GM18517 (cell line): ENCODE measurements around the gene CLSTN2.

Source experiments
- ATAC-seq: cut with Tn5 transposase; IDR thresholded peaks from one replicate; pipeline ENCODE4 v1.9.1; 2021; ENCODE audit warnings: mild to moderate bottlenecking, moderate library complexity; ENCODE audit not compliant: unreplicated experiment

Gene CLSTN2

GRCh38 chr3:139940622-139941021 lies 5.6 kb downstream of the CLSTN2 start:
- no peak for ATAC-seq

DNA sequence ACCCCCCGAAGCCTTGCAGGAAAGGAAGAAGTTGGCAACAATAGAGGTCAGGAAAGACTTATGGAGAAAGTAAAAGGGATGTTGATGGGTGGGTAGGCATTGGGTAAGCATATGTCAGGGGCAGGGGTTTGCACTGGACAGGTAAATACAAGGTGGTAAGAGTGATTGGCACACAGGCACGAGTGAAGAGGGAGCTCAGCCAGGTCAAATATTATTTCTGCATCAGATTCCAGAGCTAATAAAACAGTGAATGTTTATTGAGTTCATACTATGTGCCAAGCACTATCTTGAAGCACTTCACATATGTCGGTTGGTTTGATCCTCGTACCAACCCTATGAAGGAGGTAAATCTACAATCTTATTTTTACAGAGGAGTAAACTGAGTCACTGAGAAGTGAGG lies 6.6 kb downstream of the CLSTN2 start:
- ATAC-seq = no peak

GRCh38 chr3:139944256-139944910 lies 9.4 kb downstream of the CLSTN2 start:
- no peak for ATAC-seq

DNA sequence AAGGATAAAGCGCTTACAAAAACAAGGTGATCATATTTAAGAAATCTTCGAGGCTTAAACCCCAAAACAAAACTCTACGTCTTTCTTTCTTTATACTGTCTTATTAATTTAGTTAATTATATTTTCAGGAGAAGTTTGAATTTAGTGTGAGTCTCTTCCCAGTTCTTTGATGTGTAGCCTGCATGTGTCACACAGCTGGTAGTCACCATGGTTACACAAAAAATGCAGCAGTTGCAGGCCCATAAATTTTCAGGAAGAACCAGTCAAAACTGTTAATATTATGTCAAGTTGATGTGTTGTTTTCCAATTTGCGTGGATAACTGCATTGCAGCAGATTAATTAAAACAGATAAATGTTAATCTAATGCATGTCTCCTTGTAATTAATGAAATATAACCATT lies 10.4 kb downstream of the CLSTN2 start:
- ATAC-seq = no peak

DNA sequence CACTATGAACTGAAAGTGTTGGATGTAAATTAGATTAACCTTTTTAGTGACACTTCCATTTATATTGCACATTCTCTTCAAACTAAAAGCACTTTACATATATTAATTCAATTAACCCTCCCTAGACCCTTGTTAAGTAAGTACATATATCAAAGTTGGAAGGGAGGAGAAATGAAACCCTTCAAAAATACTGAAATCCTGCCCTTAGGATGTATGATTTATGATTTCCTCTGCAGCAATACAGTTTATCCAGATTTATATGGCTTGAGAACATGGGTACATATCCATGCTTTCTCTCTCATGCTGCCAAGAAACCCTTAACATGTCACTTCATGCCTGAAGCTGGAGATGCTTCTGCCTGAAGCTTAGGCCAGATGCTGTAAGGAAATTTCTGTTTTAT lies 11.0 kb downstream of the CLSTN2 start:
- no peak for ATAC-seq

DNA sequence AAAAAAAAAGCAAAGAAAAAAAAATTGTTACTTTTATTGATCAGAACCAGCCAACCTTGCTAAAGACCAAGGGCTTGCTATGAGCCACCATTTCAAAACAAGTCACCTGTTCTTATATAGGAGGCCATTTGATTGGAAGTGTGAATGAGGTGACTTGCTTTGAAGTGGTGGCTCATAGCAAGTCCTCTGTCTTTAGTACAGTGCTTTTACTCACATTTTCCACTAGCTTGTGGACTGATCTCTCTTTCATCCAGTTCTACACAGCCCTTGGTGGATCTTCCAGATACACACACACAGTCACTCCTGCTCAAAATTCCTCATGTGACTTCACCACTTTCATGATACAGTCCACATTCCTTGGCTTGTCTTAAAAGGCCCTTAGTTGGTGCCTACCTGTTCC lies 13.5 kb downstream of the CLSTN2 start:
- no peak for ATAC-seq

DNA sequence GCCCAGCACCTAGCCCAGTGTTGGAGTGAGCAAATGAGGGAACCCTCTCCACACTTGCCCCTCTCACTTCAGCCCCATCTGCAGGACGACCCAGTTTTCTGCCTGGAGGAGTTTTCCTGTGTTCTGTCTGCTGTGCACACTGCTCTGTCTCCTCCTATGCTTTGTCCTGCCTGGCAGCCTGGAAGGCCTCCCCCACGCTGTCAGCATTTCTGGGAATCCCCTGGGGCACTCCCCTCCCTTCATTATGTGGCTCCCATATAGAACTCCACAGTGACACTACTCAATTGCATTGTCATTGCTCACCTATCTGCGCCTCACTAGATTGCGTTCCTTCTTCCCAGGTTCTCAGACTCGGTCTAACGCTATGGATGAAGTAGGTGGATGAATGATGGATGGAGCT lies 13.9 kb downstream of the CLSTN2 start:
- no peak for ATAC-seq

- ATAC-seq = no peak
These were observed 18.3 kb downstream of the CLSTN2 start for GRCh38 chr3:139953131-139953910.

- no peak for ATAC-seq
These were observed 19.3 kb downstream of the CLSTN2 start for GRCh38 chr3:139954146-139954860.

DNA sequence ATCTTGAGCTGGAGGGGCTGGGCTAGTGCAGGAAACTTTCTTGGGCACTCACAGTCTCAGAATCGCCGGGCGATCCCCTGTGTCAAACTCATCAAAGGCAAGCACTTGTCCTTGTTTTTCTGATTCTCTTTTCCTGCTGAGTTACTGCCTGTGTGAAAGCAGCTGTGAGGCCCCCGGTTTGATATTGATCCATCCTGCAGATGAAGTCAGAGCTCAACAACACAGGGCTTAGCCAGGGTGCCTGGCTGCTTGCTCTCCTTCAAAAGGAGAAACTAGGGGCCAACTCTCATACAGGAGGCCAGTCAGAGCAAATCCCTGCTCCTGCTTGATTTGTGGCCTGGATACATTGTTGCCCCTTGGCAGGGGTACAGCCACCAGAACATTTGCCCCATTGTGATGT lies 22.9 kb downstream of the CLSTN2 start:
- no peak for ATAC-seq

GRCh38 chr3:139969386-139969785 lies 34.4 kb downstream of the CLSTN2 start:
- ATAC-seq = no peak

DNA sequence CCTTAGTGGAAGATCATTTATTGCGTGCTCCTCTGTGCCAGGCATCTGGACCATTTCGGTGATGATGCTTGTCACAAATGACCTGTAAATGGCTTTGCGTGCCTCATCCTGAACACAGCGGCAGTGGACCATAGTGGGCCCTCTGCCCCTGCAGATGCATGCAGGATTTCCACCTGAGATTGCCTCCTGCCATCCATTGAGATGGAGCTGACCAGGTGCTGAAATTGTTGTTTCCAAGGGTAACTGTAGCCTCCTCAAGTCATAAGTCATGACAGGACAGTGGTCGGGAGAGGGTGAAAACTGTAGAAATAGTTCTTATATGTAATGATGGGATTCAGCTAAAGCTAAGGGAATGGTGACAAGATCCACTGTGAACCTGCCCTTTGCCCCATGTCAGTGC lies 35.5 kb downstream of the CLSTN2 start:
- no peak for ATAC-seq

DNA sequence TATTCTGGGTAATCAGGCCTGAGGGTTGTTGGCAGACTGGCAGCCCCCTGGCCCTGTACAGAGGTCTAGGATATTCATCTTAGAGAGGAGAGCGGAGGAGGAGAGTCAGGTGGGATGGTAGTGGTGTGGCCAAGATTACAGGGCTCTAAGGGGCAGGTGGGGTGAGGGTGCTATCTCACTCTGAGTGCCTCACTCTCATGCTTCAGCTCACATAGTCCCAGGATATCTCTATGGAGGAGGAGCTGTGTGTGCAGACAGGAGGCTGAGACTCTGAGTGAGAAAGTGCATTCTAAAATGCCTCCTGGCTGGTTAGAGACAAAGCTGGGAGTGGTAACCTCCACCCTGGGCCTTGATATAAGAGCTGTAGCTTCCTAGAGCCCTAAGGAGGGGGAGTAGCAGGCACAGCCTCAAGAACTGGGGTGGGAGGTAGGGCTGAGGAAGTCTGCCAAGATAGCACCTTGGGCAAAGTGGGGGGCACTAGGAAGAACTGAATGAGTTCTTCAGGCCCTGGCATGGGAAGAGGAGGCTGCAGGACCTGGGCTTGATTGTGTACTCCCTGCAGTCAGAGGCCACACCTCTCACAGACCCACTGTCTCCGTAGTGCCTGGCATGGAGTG lies 39.9 kb downstream of the CLSTN2 start:
- no peak for ATAC-seq

- no peak for ATAC-seq
These were observed 40.8 kb downstream of the CLSTN2 start for GRCh38 chr3:139975594-139976365.

GRCh38 chr3:139978966-139979365 lies 44.0 kb downstream of the CLSTN2 start:
- ATAC-seq = no peak

DNA sequence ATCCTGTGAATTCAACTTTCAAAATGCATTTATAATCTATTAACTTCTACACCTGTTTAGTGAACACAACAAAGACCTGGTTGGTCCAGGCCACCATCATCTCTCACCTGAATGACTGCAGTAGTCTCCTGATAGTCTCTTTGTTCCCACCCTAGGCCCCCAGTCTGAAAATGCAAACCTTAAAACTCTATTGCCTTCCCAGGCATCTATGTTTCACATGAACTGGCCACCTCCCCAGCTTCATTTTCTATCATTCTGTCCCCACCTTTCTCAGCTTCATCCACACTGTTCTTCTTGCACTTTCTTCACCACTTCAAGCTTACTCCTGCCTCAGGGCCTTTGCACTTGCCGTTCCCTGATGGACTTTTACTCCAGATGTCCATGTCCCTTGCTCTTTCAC lies 45.0 kb downstream of the CLSTN2 start:
- no peak for ATAC-seq

DNA sequence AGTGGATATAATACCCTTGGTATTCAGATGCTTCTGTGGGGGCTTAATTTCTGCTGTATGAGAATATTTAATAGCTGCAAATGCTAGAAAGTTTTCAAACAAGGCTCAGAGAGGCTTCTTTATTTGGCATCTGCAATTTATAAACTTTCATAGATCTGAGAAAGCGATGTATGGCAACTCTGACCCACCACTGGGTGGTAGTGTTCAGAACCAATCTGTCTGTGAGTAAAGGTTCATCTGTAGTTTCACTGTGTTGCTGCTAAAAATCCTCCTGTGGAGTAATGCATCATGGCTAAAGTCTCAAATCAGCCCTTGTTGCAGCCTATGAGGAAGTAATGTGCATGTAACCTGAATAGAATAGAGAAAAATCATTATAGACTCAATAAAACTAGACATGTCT lies 47.4 kb downstream of the CLSTN2 start:
- ATAC-seq = no peak

GRCh38 chr3:139985576-139985975 lies 50.6 kb downstream of the CLSTN2 start:
- no peak for ATAC-seq

- no peak for ATAC-seq
These were observed 52.9 kb downstream of the CLSTN2 start for GRCh38 chr3:139987908-139988307.

DNA sequence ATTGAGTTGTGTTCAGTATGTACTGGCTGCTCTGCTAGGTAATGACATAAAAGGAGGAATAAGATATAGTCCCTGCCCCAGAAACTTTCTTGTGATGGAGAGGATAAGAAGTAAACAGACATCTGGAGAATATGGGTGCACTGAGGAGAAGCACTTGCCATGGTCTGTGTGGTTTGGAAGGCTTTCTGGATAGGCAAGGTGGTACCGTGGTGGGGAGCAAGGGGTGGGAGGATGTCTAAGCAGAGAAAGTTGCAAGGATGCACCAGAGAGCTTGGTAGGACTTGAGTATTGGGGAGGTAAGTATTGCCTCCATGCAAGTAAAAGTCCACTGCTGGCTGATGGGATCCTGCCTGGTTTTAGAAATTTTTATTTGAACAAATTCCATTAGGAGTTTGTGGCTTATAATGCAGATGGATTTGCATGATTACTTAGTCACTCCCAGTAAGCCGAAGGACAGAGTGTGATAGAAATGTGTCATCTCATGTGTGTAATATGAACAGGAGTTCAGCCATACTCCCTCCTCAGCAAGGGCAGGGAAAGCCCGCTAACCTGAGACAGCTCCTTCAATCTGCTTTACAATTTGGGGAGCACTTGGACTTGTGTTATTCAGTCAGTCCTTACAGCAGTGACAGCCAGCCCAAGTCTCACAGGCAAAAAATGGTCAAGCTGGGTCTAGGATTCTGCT lies 53.6 kb downstream of the CLSTN2 start:
- no peak for ATAC-seq
